ENCODE results near the gene NEURL1. TPM values are rescaled to one million over a fixed set of nuclear protein-coding genes. Genes with fewer than 3 reads are reported as not detected.
"Not testable (repeated sequence)": the region's sequence is repeated elsewhere in the genome, so short reads cannot be mapped to it uniquely, and the experiment has no call there.

Gene NEURL1
- total RNA-seq, 1 donor = 6.7 TPM

- no peak for DNase-seq (ENCODE audit: low read depth in 2 of 3, low spot score in 2 of 3)
Observed at GRCh38 chr10:103459615-103460014, 33.9 kb upstream of the NEURL1 start.

GRCh38 chr10:103463499-103463898 is 30.0 kb upstream of the NEURL1 start:
- DNase-seq (ENCODE audit: low read depth in 2 of 3, low spot score in 2 of 3) = no peak

- no peak for DNase-seq (ENCODE audit: low read depth in 2 of 3, low spot score in 2 of 3)
Observed at GRCh38 chr10:103465411-103466179, 27.9 kb upstream of the NEURL1 start.

GRCh38 chr10:103466734-103467133 is 26.8 kb upstream of the NEURL1 start:
- DNase-seq (ENCODE audit: low read depth in 2 of 3, low spot score in 2 of 3) = no peak

- no peak for DNase-seq (ENCODE audit: low read depth in 2 of 3, low spot score in 2 of 3)
Observed at GRCh38 chr10:103467406-103467805, 26.1 kb upstream of the NEURL1 start.

- no peak for DNase-seq (ENCODE audit: low read depth in 2 of 3, low spot score in 2 of 3)
Observed at GRCh38 chr10:103469201-103469600, 24.3 kb upstream of the NEURL1 start.

- peak in 2 of 3 donors; percentile 94 to 96 for DNase-seq (ENCODE audit: low read depth in 2 of 3, low spot score in 2 of 3)
Observed at GRCh38 chr10:103470761-103471653, 22.5 kb upstream of the NEURL1 start.

GRCh38 chr10:103472005-103472404 is 21.5 kb upstream of the NEURL1 start:
- no peak for DNase-seq (ENCODE audit: low read depth in 2 of 3, low spot score in 2 of 3)

GRCh38 chr10:103473261-103473671 is 20.2 kb upstream of the NEURL1 start:
- DNase-seq (ENCODE audit: low read depth in 2 of 3, low spot score in 2 of 3) = no peak

- no peak for DNase-seq (ENCODE audit: low read depth in 2 of 3, low spot score in 2 of 3)
Observed at GRCh38 chr10:103474077-103474476, 19.4 kb upstream of the NEURL1 start.

- no peak for DNase-seq (ENCODE audit: low read depth in 2 of 3, low spot score in 2 of 3)
Observed at GRCh38 chr10:103475437-103475836, 18.1 kb upstream of the NEURL1 start.

GRCh38 chr10:103476046-103476768 is 17.3 kb upstream of the NEURL1 start:
- DNase-seq (ENCODE audit: low read depth in 2 of 3, low spot score in 2 of 3) = peak in 2 of 3 donors; percentile 53 to 57

GRCh38 chr10:103478671-103479070 is 14.8 kb upstream of the NEURL1 start:
- DNase-seq (ENCODE audit: low read depth in 2 of 3, low spot score in 2 of 3) = no peak

GRCh38 chr10:103479135-103479534 is 14.4 kb upstream of the NEURL1 start, which contains the start of gene CALHM3:
Gene CALHM3 (minus strand): TSS chr10:103479240. CDS start chr10:103479032, 208 bp downstream.
- no peak for DNase-seq (ENCODE audit: low read depth in 2 of 3, low spot score in 2 of 3)

GRCh38 chr10:103480521-103480920 is 13.0 kb upstream of the NEURL1 start:
- DNase-seq (ENCODE audit: low read depth in 2 of 3, low spot score in 2 of 3) = no peak

- peak; percentile 23 to 88 (median 71) for DNase-seq (ENCODE audit: low read depth in 2 of 3, low spot score in 2 of 3)
Observed at GRCh38 chr10:103481974-103482531, 11.5 kb upstream of the NEURL1 start.

- DNase-seq (ENCODE audit: low read depth in 2 of 3, low spot score in 2 of 3) = not testable (repeated sequence)
Observed at GRCh38 chr10:103486635-103487409, 6.7 kb upstream of the NEURL1 start.

- no peak for DNase-seq (ENCODE audit: low read depth in 2 of 3, low spot score in 2 of 3)
Observed at GRCh38 chr10:103487410-103487708, 6.1 kb upstream of the NEURL1 start.

GRCh38 chr10:103490986-103491314 is 2.6 kb upstream of the NEURL1 start:
- no peak for DNase-seq (ENCODE audit: low read depth in 2 of 3, low spot score in 2 of 3)

GRCh38 chr10:103491729-103492364 is 1.7 kb upstream of the NEURL1 start:
- DNase-seq (ENCODE audit: low read depth in 2 of 3, low spot score in 2 of 3) = no peak

Measured in hematopoietic multipotent progenitor cell (in vitro differentiated cells).